22Rv1 (cell line): Measurements from ENCODE around the gene PSMA6.

Experiments used
- ZFX ChIP-seq: fragments of 450-650 bp; IDR thresholded peaks from 2 replicates; pipeline ENCODE4 v1.6.1; 2017; ENCODE audit warnings: antibody characterized with exemption, borderline replicate concordance
- TF ChIP-seq, protein P1 (sequence below): fragments of 450-650 bp; IDR thresholded peaks from 2 replicates; pipeline ENCODE4 v1.5.1; 2017; ENCODE audit warnings: mild to moderate bottlenecking

DNA sequence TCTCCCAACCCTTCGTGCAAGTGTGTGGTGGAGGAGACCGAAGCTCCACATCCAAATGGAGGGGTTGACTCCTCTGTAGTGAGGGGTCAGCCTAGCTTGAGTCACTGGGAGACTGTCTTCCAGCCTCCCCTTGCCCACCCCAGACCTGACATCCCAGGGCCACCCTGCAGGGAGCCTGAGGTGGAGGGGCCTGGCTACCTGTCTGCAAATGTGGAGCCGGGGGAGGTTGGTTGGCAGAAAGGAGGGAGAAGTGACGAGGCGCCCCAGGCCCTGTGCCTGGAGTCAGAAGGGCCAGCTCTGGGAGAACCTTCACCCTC, 74.8 kb downstream of the PSMA6 start:
- TF ChIP-seq, protein P1, sequence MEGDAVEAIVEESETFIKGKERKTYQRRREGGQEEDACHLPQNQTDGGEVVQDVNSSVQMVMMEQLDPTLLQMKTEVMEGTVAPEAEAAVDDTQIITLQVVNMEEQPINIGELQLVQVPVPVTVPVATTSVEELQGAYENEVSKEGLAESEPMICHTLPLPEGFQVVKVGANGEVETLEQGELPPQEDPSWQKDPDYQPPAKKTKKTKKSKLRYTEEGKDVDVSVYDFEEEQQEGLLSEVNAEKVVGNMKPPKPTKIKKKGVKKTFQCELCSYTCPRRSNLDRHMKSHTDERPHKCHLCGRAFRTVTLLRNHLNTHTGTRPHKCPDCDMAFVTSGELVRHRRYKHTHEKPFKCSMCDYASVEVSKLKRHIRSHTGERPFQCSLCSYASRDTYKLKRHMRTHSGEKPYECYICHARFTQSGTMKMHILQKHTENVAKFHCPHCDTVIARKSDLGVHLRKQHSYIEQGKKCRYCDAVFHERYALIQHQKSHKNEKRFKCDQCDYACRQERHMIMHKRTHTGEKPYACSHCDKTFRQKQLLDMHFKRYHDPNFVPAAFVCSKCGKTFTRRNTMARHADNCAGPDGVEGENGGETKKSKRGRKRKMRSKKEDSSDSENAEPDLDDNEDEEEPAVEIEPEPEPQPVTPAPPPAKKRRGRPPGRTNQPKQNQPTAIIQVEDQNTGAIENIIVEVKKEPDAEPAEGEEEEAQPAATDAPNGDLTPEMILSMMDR: no peak
- TF ChIP-seq ZFX: no peak
